ENCODE measurements around the gene METTL16. TPM values are rescaled to one million over a fixed set of nuclear protein-coding genes. Genes with fewer than 3 reads are reported as not detected.
"Not testable (repeated sequence)": the region's sequence is repeated elsewhere in the genome, so short reads cannot be mapped to it uniquely, and the experiment has no call there.

The METTL16 gene
- total RNA-seq, 1 donor from 2014 or later, result 32.0 TPM

GRCh38 chr17:2487306-2487705 lies 24.4 kb downstream of the METTL16 start:
- Histone ChIP-seq H3K4me3 (no peak overlapping the region), H3K4me1 (peaks cover 46% of the 10 kb centered on the region)

DNA sequence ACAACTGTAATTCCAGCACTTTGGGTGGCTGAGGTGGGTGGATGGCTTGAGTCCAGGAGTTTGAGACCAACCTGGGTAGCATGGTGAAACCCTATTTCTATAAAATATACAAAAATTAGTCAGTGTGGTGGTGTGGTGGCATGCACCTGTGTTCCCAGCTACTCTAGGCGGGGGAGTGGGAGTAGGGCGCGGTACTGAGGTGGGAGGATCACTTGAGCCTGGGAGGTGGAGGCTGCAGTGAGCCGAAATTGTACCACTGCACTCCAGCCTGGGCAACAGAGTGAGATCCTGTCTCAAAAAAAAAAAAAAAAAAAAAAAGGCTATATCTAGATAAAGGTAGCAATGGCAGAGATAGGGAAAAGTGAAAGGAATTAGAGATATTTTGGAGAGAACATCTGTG lies 25.0 kb downstream of the METTL16 start:
- intact Hi-C loops (cut with DNase I); H3K27ac ChIP-seq; ATAC-seq; H3K27me3 ChIP-seq (ENCODE audit: low read depth); H3K36me3 ChIP-seq; H3K9me3 ChIP-seq; DNase-seq; H3K4me3 ChIP-seq: not testable (repeated sequence)
- H3K4me1 ChIP-seq, result peaks cover 49% of the 10 kb centered on the region

More at GRCh38 chr17:2487306-2487705, 24.4 kb downstream of the METTL16 start:
- H3K27me3 ChIP-seq (ENCODE audit: low read depth), result no peaks in the 10 kb centered on the region
- DNase-seq (no peak), ATAC-seq (no peak)
- TF ChIP-seq, protein P1, sequence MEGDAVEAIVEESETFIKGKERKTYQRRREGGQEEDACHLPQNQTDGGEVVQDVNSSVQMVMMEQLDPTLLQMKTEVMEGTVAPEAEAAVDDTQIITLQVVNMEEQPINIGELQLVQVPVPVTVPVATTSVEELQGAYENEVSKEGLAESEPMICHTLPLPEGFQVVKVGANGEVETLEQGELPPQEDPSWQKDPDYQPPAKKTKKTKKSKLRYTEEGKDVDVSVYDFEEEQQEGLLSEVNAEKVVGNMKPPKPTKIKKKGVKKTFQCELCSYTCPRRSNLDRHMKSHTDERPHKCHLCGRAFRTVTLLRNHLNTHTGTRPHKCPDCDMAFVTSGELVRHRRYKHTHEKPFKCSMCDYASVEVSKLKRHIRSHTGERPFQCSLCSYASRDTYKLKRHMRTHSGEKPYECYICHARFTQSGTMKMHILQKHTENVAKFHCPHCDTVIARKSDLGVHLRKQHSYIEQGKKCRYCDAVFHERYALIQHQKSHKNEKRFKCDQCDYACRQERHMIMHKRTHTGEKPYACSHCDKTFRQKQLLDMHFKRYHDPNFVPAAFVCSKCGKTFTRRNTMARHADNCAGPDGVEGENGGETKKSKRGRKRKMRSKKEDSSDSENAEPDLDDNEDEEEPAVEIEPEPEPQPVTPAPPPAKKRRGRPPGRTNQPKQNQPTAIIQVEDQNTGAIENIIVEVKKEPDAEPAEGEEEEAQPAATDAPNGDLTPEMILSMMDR (IDR thresholded peaks at IDR 0.05), result no peak
- H3K27ac ChIP-seq, result no peak overlapping the region
- intact Hi-C loops (cut with DNase I), result no loop called here
- no peaks in the 10 kb centered on the region for H3K9me3 ChIP-seq
- no peaks in the 10 kb centered on the region for H3K36me3 ChIP-seq

DNA sequence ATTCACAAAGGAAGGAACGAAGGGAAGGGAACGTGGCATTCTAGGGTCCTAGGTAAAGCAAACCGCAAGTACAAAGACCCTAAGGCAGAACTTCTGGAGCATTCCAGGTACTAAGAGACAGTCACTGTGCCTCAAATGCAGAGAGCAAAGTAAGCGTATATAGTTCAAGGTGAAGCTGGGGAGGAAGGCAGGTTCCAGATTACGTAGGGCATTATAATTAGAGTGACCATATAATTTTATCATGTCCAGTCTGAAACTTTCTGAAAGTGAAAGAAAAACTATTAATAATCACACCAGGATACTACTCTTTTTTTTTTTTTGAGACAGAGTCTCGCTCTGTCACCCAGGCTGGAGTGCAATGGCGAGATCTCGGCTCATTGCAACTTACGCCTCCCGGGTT lies 25.7 kb downstream of the METTL16 start:
- Histone ChIP-seq H3K27me3 (ENCODE audit: low read depth) (no peaks in the 10 kb centered on the region), H3K4me1 (peaks cover 46% of the 10 kb centered on the region), H3K4me3 (peak overlapping the region; percentile 28), H3K36me3 (no peaks in the 10 kb centered on the region), H3K27ac (peak overlapping the region; percentile 12), H3K9me3 (no peaks in the 10 kb centered on the region)
- DNase-seq (no peak), ATAC-seq (peak in 1 of 2 donors; percentile 58)
- TF ChIP-seq, protein P1 (IDR thresholded peaks at IDR 0.05), result no peak
- intact Hi-C loops (cut with DNase I), result no loop called here

DNA sequence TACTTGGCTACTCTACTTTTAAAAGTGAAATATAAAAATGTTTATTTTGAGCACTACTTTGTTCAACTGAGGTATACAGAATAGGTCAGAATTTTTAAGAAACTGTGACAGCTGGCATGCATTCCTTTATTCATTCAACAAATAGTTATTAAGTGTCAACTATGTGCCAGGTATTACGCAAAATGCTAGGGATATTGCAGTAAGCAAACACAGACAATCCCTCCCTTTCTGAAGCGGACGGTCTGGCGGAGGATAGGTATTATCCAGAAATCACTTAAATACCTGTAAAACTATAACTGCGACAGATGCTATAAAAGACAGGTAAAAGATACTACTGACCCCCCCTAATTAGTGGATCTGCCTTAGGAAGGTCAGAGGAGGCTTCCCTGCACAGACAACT lies 26.1 kb downstream of the METTL16 start:
- intact Hi-C loops (cut with DNase I), result no loop called here
- Histone ChIP-seq H3K27ac (peak overlapping the region; percentile 12), H3K4me1 (peaks cover 42% of the 10 kb centered on the region), H3K9me3 (no peaks in the 10 kb centered on the region), H3K4me3 (peak overlapping the region; percentile 28), H3K36me3 (no peaks in the 10 kb centered on the region), H3K27me3 (ENCODE audit: low read depth) (no peaks in the 10 kb centered on the region)
- ATAC-seq (peak; percentile 51 to 83), DNase-seq (no peak)
- TF ChIP-seq, protein P1 (IDR thresholded peaks at IDR 0.05), result no peak

GRCh38 chr17:2484876-2485275 lies 26.8 kb downstream of the METTL16 start:
- Histone ChIP-seq H3K36me3 (no peaks in the 10 kb centered on the region), H3K4me1 (peaks cover 36% of the 10 kb centered on the region), H3K9me3 (no peaks in the 10 kb centered on the region), H3K4me3 (no peak overlapping the region), H3K27ac (no peak overlapping the region), H3K27me3 (ENCODE audit: low read depth) (no peaks in the 10 kb centered on the region)
- intact Hi-C loops (cut with DNase I), result no loop called here
- no peak for DNase-seq
- ATAC-seq, result peak in 1 of 2 donors; percentile 26
- TF ChIP-seq, protein P1 (IDR thresholded peaks at IDR 0.05), result no peak

- intact Hi-C loops (cut with DNase I), result no loop called here
- DNase-seq, result no peak
- Histone ChIP-seq H3K36me3 (peaks cover 2% of the 10 kb centered on the region), H3K27ac (no peak overlapping the region), H3K4me1 (peaks cover 36% of the 10 kb centered on the region), H3K9me3 (no peaks in the 10 kb centered on the region), H3K4me3 (no peak overlapping the region), H3K27me3 (ENCODE audit: low read depth) (no peaks in the 10 kb centered on the region)
- TF ChIP-seq, protein P1 (IDR thresholded peaks at IDR 0.05), result no peak
- no peak for ATAC-seq
Observed at GRCh38 chr17:2483084-2483483, 28.6 kb downstream of the METTL16 start.
